ENCODE results near the gene RPS27L.

- TF ChIP-seq ZNF701 (tag by site-specific recombination; IDR thresholded peaks at IDR 0.05) (no peak), TCF7L2 (IDR thresholded peaks at IDR 0.05; ENCODE audit: borderline replicate concordance, low read depth, low read length) (no peak), CTCF (tag by site-specific recombination; IDR thresholded peaks at IDR 0.05) (no peak), ZNF416 (tag by site-specific recombination; IDR thresholded peaks at IDR 0.05) (no peak), ZNF629 (tag by site-specific recombination; IDR thresholded peaks at IDR 0.05) (no peak), ZNF513 (tag by site-specific recombination; IDR thresholded peaks at IDR 0.05) (no peak)
Observed at GRCh38 chr15:63112871-63113270, 44.4 kb downstream of the RPS27L start.

Data from HEK293 (cell line).